ENCODE measurements around the gene CCDC9.

Gene CCDC9

DNA sequence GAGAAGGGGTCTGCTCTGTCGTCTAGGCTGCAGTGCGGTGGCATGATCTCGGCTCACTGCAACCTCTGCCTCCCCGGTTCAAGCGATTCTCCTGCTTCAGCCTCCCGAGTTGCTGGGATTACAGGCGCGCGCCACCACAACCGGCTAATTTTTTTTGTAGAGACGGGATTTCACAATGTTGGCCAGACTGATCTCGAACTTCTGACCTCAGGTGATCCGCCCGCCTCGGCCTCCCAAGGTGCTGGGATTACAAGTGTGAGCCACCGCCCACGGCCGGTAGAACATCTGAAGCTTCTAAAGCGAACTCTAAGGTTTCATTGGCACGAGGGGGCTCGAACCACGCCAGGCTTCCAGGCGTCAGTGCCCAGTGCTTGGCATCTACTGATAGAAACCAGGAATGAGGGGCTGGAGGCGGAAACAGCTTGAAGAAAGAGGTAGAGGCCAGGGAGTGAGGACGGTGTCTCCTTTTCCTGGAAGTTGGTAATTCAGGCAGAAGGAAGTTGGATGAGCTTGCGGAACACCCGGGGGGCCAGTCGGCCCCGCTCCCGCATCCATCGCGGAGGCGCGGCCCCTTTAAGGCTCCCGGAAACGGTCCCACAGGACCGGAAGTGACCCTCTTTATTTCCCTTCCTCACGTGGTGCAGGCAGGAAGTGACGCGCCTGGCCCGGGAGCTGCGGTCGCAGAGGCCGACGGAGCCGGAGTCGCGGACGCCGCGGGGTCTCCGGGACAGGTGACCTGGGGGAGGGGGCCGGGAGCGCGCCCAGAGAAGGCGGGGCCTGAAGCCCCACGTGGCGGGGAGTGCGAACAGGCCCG, at the start of gene CCDC9:
Gene CCDC9, plus strand, starts transcription at position 647 of the 814 bp plus-strand sequence. CDS start 1,876 bp downstream, outside the sequence.
- DNase-seq = peak; percentile 97

DNA sequence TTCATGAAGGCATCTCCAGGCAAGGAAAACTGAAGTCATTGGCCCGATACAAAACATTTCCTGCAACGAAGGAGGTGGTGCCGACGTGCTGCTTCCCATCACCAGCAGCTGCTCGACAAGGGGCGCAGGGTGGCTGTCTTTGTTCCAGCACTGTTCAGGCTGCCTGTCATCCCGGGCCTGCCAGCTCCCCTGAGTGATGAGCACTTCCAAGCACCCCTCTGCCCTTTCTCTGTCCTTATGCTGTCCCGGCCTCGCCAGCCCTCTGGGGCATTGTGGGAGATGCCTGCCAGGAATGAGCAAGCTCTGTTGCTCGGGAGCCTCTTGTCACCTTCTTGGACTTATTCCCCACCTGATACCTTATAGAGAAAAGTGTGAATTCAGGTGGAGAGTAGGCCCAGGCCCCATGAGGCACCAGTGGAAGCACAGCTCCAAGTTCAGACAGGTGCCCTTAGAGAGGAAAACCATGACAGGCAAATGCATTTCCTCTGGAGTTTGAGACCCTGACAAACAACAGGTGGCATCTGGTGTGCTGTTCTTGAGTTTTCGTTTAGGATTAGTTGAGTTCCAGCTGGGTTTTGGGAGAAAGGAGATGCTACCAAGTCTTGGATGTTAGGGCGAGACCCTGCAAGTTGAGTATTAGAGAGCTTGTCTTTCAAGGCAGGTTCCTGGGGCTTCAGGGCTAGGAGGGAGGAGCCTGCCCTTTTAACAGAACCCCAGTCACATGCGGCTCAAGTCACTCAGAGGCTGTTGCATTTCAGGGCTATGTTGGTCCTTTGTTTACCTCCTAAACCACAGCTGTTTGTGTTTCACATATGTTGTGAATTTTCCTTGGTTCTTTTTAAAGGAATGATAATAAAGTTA, 46.8 kb upstream of the CCDC9 start:
- no peak for DNase-seq

DNA sequence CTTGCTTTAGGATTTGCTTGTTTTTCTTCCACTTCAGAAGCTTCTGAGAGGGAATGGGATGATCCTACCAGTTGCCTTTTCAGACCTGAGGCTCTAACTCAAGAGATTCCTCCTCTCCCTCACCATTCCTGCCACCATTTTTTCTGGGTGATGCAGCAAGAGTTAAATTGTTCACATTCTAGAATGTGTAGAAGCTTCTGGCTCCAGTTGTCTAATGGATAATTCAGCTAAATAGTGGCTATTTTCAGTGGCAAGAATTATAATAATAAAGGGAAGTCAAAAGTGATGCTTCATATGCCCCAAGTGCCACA, 46.2 kb upstream of the CCDC9 start:
- no peak for DNase-seq

DNA sequence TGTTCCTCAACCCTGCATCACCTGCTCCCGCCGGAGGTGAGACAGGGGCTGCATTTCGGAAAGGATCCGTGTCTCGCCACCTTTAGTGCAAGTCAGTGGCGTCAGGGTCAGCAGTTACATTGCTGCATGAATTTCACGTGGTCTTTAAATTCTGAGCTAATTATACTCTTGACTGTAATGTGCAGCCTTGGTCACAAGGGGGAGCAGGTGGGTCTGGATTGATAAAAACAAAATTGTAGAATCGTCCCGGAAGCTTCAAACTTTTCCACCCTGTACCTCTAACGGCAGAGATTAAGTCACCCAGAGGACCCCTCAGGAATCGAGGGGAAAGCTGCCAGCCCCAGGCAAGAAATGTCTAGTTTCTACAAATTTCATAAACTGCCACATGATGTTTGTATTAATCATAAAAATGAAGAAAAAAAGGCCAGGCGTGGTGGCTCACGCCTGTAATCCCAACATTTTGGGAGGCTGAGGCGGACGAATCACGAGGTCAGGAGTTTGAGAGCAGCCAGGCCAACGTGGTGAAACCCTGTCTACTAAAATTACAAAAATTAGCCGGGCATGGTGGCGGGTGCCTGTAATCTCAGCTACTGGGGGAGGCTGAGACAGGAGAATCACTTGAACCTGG, 45.5 kb upstream of the CCDC9 start:
- peak; percentile 90 for DNase-seq

DNA sequence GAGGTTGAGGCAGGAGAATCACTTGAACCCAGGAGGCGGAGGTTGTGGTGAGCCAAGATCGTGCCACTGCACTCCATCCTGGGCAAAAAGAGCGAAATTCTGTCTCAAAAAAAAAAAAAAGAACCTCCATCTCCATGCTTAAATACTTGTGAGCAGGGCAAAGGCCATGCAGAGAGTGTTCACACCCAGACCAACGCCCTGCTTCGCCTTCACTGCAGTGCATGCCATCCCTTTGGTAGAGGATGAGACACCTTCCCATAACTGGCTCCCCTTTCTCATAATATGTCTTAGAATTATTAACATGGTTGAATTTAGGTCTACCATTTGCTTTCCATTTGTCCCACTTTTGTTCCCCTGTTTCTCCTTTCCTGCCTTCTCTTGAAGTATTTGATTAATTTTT, 40.7 kb upstream of the CCDC9 start:
- DNase-seq = no peak

DNA sequence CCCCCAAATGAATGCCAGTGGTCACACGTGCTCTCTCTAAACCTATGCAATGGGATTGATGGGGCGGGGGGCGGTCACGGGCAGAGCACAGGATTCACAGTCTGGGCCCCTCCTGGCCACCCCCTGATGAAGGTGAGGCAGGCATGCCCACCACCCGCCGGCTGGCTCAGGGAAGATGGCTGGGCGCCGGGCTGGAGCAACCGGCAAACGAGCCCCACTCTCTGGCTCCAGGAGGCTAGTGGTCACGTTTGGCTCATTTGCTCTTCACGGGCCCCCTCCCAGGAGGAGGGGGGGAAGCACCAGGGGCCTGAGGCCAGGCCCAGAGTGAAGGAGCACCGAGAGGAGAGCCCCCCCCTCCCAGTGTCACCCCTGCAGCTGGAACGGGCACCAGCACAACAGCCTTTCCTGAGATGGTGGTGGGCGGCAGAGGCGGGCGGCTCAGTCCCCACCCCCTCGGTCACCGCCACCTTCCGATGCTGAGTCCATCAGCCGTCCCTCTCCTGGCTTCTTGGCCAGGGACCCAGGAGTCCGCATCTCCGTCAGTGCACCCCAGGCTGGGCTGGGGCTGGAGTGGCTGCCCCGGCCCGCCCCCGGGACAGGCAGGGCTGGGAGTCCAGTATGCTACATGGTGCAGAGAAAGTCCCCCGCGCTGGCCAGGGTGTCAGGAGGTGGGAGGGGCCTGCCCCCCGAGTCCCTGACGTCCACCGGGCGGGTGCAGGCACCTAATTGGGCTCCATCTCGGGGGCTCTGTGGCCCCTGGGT, 35.1 kb upstream of the CCDC9 start:
- no peak for DNase-seq

DNA sequence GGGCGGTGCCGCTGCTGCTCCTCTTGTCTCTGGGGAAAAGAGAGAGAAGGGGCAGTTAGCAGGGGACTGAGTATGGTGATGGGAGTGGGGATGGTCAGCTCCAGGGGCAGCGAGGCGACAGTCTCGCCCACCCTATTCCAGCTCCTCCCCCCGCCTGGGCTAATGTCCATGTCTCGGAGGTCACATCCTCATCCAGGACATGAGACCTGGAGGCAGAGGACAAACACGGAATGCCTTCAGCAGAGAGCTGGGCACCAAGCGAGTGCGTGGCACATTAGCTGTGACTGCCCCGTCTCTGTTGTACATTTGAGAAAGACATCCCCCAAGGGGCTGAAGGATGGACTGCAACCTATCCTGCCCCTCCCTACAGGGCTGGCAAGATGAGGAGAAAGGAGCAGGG, 34.4 kb upstream of the CCDC9 start:
- DNase-seq = no peak

DNA sequence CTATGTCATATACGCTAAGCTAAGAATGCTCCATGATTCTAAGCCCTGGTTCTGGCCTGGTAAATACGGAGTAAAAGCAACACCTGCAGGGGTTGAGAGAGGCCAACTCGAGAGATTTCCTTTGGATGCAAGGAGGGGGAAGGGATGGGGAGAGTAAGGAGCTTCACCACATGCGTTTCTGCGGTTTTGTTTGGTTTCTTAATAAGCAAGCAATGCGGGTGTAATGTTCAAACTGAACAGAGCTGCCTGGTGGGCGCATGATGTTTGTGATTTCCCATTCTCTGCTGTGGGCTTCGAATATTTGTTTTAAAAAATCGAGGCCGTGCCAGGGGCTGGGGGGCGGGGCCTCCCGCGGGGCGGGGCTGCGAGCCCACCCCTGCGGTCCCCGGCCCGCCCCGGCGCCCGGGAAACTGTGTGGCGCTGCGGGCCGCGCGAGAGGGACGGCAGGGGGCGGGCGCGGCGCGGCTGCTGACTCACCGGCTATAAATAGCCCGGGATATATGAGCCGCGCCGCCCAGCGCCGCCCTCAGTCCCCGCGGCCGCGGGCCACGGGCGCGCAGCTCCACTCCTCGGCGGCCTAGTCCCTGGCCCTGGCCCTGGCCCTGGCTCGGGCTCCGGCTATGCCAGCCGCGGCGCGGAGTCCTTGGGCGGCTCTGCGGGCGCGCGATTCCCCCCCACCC, 30.4 kb upstream of the CCDC9 start:
- DNase-seq = peak; percentile 89

DNA sequence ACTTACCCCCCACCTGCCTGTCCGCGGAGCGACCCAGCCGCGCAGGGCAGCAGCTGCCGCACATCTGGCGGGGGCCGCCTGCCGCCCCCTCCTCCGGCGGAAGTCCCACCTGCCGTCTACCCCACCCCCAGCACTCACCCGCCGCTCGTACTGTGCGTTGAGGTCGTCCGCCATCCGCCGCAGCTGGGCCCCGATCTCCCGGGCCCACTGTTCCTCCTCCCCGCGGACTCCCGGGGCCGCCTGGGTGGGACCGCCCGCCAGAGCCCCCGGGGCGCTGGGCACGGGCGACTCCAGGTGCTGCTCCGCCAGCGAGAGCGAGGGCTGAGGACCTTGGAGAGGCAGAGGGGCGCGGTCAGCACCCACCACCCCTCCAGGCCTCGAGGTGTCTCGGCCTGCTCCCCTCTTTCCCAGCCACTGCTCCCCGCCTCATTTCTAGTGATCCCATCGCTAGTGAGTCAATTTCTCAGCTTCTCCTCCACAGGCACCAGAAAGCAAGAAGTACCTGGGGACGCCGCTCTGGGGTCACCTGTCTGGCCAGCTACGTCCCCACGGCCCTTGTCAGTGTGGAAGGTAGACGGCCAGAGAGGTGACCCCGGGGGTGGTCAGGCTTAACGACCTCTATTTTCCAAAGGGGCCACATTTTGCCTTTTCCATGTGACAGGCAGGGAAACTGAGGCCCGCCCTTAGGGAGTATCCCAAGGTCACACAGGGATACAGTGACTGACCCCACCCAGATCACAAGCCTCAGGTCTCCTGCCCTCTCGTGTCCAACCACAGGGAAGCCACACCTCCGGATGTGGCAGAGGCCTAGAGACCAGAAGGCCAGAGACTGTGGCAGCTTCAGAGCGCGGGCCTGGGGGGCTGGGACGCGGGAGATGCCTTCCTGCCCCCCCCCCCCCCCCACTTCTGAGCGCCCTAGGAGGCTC, 29.6 kb upstream of the CCDC9 start:
- peak; percentile 76 for DNase-seq

DNA sequence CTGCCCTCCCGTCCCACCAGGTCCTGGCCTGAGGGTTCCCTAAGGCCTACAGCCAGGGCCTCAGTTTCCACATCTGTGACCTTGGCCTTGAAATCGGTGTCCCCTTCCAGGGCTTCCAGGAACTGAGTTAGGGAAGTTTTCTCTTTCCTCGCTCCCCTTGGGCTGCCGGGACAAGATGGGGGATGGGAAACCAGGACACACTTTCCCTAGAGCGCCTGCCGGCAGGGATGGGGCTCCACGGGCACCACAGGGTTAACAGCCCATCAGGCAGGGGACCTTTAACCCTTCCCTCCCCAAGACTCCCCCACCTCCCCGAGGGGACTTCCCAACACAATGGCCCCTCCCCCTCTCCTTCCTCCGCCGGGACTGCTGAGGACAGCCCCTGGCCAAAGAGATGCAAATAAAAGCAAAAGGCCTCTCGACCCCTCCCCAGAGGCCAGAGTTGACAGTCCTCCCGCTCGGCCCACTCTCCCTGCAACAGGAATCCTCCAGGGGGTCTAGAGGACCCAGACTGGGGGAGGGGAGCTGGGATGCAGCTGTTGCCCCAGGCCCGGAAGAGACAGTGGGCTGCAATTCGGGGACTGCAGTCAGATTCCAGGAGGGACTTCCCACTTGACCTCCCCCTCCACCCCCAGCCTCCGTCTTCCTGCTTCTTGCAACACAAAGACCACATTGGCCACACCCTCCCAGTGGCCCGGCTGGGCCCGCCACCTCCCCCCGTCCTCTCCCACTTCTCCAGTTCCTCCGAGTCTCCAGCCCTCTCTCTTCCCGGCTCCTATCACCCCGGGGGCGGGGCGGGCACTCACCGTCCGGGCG, 28.8 kb upstream of the CCDC9 start:
- DNase-seq = peak; percentile 69

DNA sequence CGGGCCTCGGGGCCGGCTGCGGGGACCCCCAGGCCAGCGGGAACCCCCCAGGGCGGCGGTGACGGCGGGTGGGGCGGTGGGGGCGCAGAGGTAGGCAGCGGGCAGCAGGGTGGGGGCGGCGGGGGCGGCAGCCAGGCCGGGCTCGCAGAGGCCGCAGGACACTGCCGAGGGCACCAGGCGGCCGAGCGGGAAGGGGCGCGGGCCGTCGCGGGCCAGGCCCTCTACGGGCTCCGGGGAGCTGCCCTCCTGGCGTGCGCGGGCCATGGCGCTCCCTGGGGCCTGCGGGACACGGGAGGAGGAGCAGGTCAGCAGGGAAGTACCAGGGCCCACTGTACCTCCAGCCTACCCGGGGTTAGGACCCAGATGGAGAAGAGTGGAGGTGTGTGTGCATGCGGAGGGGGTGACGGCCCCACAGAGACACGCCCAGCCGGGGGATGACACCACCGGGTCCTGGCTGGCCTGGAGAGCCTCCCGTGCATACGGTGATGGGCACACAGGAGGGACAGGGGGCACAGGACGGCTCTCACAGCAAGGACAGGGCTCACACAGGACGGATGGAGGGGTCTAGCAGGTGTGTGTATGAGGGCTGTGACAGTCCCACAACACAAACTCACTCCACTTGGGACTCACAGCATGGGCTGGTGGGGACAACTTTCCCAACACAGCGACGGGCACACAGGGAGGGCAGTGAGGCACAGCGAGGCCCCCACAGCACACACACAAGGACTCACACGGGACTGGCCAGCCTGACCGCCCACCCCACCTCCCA, 28.0 kb upstream of the CCDC9 start:
- peak; percentile 65 for DNase-seq

DNA sequence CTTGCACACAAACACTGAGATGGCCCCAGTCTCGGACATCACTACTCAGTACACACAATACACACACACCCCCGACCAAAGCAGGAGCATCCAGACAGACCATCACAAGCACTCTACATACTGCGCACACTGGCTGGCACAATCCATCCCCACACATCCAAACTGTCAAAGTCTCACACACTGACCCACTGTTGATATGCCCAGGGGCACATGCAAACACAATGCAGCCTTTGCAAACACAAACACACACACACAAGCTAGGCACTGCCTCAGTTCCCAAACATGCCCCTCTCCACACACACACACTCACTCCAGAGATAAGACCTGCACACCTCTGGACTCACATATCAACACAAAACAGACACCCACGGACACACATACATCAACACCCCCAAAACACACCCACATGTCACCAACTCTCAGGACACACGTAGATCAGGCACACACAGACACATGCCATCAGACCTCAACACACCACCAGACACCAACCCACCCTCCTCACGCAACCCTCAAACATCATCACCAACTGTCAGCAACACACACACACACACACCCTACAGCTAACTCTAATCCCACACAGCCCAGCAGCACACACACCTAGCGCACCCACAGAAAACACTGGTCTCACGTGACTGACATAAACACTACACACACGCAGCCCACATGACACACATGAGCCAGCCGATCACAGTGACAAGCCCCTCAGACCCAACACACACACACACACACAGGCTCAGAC, 27.2 kb upstream of the CCDC9 start:
- no peak for DNase-seq

DNA sequence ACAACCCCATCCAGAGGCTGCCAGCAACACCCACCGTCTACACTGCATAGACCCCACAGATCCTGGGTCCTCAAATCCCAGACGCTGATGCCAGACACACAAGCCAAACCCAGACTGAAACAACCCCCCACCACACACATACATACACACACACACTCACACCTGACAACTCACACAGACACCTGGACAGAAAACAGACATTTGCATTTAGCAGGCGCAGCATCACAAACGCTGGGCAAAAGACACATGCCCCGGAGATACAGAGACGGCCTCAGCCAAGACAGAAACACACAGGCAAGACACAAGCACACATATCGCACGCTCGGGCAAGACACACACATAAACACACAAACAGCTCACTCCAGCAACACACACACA, 26.7 kb upstream of the CCDC9 start:
- DNase-seq = peak; percentile 48

DNA sequence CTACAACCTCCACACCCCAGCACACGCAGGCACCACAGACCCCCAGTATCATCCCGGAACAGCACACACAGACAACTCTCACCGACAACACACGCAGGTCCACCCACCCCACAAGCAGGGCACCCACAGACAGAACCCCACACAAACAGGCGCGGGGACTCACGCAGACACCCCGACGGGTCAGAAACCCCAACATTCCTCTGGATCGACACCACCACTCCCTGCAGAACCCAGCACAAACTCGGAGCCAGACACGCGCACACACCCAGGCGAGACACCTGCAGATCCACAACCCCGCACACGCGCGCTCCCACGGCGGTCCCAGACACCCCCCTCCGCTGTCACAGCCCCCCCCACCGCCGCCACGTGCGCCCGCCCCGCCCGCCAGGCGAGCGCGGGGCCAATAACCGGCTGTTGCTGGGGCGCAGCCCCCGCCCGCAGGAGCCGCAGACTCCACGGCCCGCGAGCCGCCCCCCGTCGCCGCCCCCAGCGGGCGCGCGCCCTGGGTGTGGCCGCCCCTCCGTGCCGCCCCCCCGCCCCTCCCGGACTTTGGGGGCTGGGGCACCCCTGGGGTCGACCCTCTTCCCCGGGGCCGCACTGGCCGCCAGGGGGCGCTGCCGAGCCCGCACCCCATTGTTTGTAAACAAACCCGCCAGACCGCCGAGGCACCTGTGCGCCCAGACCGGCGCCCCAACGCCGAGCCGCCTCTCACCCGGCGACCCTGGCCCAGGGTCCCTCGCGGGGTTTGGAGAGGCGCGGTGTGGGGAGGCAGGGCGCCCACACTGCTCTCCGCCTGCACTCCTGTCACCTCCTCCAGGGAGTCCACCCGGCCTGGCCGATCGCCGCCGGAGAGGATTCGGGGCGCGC, 26.0 kb upstream of the CCDC9 start:
- peak; percentile 89 for DNase-seq

DNA sequence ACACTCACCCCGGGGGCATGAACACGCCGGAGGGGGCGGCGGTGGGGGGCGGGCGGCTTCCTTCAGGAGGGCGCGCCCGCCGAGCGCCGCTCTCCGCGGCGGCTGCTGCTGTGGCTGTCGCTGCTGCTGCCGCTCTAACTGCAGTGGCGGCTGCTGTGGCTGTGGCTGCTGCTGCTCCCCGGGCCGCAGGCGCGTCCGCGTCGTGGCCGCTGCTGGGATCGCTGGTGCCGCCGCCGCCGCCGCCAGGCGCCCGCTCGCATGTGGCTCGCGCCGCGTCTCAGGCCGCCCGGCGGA, 25.5 kb upstream of the CCDC9 start, which contains the start of gene BBC3:
Gene BBC3, minus strand, starts transcription at position 279 of the 294 bp plus-strand sequence. CDS start 2,768 bp downstream, outside the sequence.
- no peak for DNase-seq

DNA sequence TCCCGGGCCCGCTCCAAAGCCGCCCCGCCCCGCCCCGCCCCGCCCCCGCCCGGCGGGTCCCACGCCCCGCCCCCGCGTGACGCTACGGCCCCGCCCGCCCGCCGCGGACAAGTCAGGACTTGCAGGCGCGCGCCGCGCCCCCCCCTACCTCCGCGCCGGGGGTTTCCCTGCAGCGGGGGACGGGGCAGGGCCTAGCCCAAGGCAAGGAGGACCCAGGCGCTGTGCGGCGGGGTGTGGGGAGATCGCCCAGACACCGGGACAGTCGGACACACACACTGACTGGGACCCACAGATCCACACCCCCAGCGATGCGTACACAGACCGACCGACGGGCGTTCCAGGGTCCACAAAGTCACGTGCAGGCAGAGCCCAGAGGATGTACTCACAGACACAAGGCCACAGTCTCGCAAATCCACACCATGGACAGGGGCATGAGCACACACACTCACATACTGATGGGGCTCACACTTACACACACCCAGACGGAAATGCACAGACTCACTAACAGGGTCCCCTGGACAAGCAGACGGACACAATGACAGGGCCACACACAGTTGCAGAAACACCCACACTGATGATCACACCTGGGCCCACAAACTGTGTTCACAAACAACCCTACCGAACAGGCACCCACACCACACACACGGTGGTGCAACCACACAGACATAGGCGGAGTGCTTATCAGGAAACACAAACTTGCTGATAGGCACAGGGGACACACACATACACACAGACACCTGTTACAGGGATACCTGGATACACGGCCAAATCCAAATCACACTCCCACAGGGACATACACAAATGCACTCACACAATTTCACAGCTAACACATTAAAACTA, 24.9 kb upstream of the CCDC9 start:
- DNase-seq = peak; percentile 91
